H1 (cell line): ENCODE data around the gene SLC25A11. TPM values are rescaled to one million over a fixed set of nuclear protein-coding genes. Genes with fewer than 3 reads are reported as not detected.

Experiments used
- CTCF ChIA-PET: fragments of 300-600 bp; sonication (Branson Sonifier 250); formaldehyde crosslinking; loops from one replicate; lab custom pipeline; 2021; ENCODE audit not compliant: partially characterized antibody; lab: Charles Lee
- POLR2A ChIA-PET: fragments of 300-600 bp; sonication (Branson Sonifier 250); formaldehyde crosslinking; loops from one replicate; lab custom pipeline; 2021; ENCODE audit warnings: inconsistent platforms; ENCODE audit not compliant: partially characterized antibody; lab: Charles Lee
- DNase-seq, 2 experiments: peaks; one replicate each; pipeline versions ENCODE4 v3.0.0 to v3.0.0-alpha.2; 2010 to 2022; ENCODE audit warnings: low spot score in 2 of 2, low read depth in 1 of 2, mixed read lengths in 1 of 2
- FAIRE-seq: peaks from 2 replicates; lab custom pipeline; 2011; peaks lifted over from hg19 to GRCh38; lab: Jason Lieb, UNC
- H2AFZ ChIP-seq: 2 replicates; pipeline ENCODE4 v1.8.1; 2012; ENCODE audit warnings: low read length, inconsistent platforms
- H2AK5ac ChIP-seq: 2 replicates; pipeline ENCODE4 v1.6.1; 2013; ENCODE audit warnings: low read depth, low read length
- H2BK120ac ChIP-seq: replicated peaks from 2 replicates; pipeline ENCODE3; 2013; ENCODE audit warnings: low read depth, low read length, inconsistent platforms
- H2BK12ac ChIP-seq: 2 replicates; pipeline ENCODE4 v1.6.1; 2013; ENCODE audit warnings: low read depth, low read length
- H2BK15ac ChIP-seq: 2 replicates; pipeline ENCODE4 v1.6.1; 2013; ENCODE audit warnings: low read length
- H2BK20ac ChIP-seq: 2 replicates; pipeline ENCODE4 v1.6.1; 2013; ENCODE audit warnings: low read length
- H2BK5ac ChIP-seq: 2 replicates; pipeline ENCODE4 v1.6.1; 2013; ENCODE audit warnings: low read depth, low read length
- H3K14ac ChIP-seq: 2 replicates; pipeline ENCODE4 v1.6.1; 2013; ENCODE audit warnings: inconsistent platforms; ENCODE audit not compliant: insufficient read length
- H3K18ac ChIP-seq: 2 replicates; pipeline ENCODE4 v1.6.1; 2013; ENCODE audit warnings: low read length; ENCODE audit errors: extremely low read depth
- H3K23ac ChIP-seq: 2 replicates; pipeline ENCODE4 v1.6.1; 2013; ENCODE audit warnings: inconsistent platforms; ENCODE audit not compliant: insufficient read length
- H3K23me2 ChIP-seq: 2 replicates; pipeline ENCODE4 v1.6.1; 2013; ENCODE audit warnings: low read depth, low read length
- H3K27ac ChIP-seq: 2 replicates; pipeline ENCODE4 v1.6.1; 2011; ENCODE audit warnings: low read depth, low read length, inconsistent platforms
- H3K27me3 ChIP-seq, 4 experiments: replicated peaks in 1 of 4; 1 replicate in 1 of 4; 2 replicates in 3 of 4; pipeline versions ENCODE4 v1.6.1 to v1.8.1; 2011 to 2013; ENCODE audit warnings: low read length in 3 of 4, mild to moderate bottlenecking in 3 of 4, inconsistent platforms in 2 of 4, mixed read lengths in 2 of 4, moderate library complexity in 1 of 4; ENCODE audit not compliant: control insufficient read depth in 3 of 4, insufficient read depth in 3 of 4; ENCODE audit errors: extremely low read depth in 1 of 4
- H3K36me3 ChIP-seq, 4 experiments: 2 replicates each; pipeline versions ENCODE4 v1.6.1 to v1.8.1; 2011 to 2013; ENCODE audit warnings: mild to moderate bottlenecking in 4 of 4, low read length in 3 of 4, moderate library complexity in 2 of 4, control low read depth in 1 of 4, inconsistent platforms in 1 of 4; ENCODE audit not compliant: insufficient read depth in 4 of 4, control insufficient read depth in 2 of 4
- H3K4ac ChIP-seq: replicated peaks from 2 replicates; pipeline ENCODE3; 2013; ENCODE audit warnings: low read length, low read depth, mixed read lengths, inconsistent platforms; ENCODE audit not compliant: insufficient read length
- H3K4me1 ChIP-seq, 4 experiments: replicated peaks in 1 of 4; 1 replicate in 1 of 4; 2 replicates in 3 of 4; pipeline versions ENCODE4 v1.6.1 to v1.8.1; 2011 to 2013; ENCODE audit warnings: low read length in 3 of 4, inconsistent platforms in 2 of 4, mixed read lengths in 1 of 4; ENCODE audit not compliant: insufficient read depth in 4 of 4, control insufficient read depth in 3 of 4
- H3K4me2 ChIP-seq, 2 experiments: 2 replicates each; pipeline versions ENCODE4 v1.6.1 to v1.8.1; 2011 to 2013; ENCODE audit warnings: low read depth in 2 of 2, low read length in 2 of 2, control low read depth in 1 of 2, inconsistent platforms in 1 of 2, mild to moderate bottlenecking in 1 of 2; ENCODE audit not compliant: insufficient read depth in 1 of 2
- H3K4me3 ChIP-seq, 4 experiments: fragments of 200-600, 300-600 bp in 1 of 4; sonication (generic), shearing (Covaris generic), sonication (Bioruptor Twin) in 1 of 4; 2 replicates each; pipeline versions ENCODE4 v1.5.1 to v1.8.1; 2011 to 2016; ENCODE audit warnings: low read length in 4 of 4, low read depth in 3 of 4, control low read depth in 2 of 4, inconsistent platforms in 2 of 4, mild to moderate bottlenecking in 2 of 4, mixed read lengths in 1 of 4, moderate library complexity in 1 of 4; ENCODE audit not compliant: insufficient read depth in 2 of 4; ENCODE audit errors: extremely low read depth in 1 of 4
- H3K56ac ChIP-seq: replicated peaks from 2 replicates; pipeline ENCODE3; 2013; ENCODE audit warnings: low read depth, mild to moderate bottlenecking, mixed read lengths, low read length, inconsistent platforms; ENCODE audit not compliant: insufficient read length
- H3K79me1 ChIP-seq: 2 replicates; pipeline ENCODE4 v1.6.1; 2013; ENCODE audit warnings: low read depth, low read length, control low read depth
- H3K79me2 ChIP-seq, 2 experiments: 2 replicates each; pipeline versions ENCODE4 v1.6.1 to v1.8.1; 2012 to 2013; ENCODE audit warnings: low read length in 2 of 2, mild to moderate bottlenecking in 2 of 2, inconsistent platforms in 1 of 2; ENCODE audit not compliant: insufficient read depth in 2 of 2, control insufficient read depth in 1 of 2
- H3K9ac ChIP-seq, 4 experiments: replicated peaks in 1 of 4; 1 replicate in 1 of 4; 2 replicates in 3 of 4; pipeline versions ENCODE4 v1.6.1 to v1.8.1; 2011 to 2013; ENCODE audit warnings: low read depth in 3 of 4, low read length in 3 of 4, control low read depth in 2 of 4, mild to moderate bottlenecking in 2 of 4, moderate library complexity in 2 of 4, inconsistent platforms in 1 of 4; ENCODE audit errors: extremely low read depth in 1 of 4
- H3K9me3 ChIP-seq, 2 experiments: 2 replicates each; pipeline versions ENCODE4 v1.6.1 to v1.8.1; 2012 to 2013; ENCODE audit warnings: mild to moderate bottlenecking in 2 of 2, moderate library complexity in 2 of 2, control low read depth in 1 of 2, inconsistent platforms in 1 of 2, low read depth in 1 of 2, low read length in 1 of 2, mixed read lengths in 1 of 2; ENCODE audit not compliant: insufficient read depth in 2 of 2
- H4K20me1 ChIP-seq, 2 experiments: replicated peaks in 1 of 2; 2 replicates each; pipeline versions ENCODE3 to v1.8.1; 2011 to 2013; ENCODE audit warnings: inconsistent platforms in 2 of 2, low read length in 2 of 2, mild to moderate bottlenecking in 1 of 2; ENCODE audit not compliant: insufficient read depth in 2 of 2, control insufficient read depth in 1 of 2
- H4K5ac ChIP-seq: 2 replicates; pipeline ENCODE4 v1.6.1; 2013; ENCODE audit warnings: low read length, low read depth, mixed read lengths, inconsistent platforms; ENCODE audit not compliant: insufficient read length
- H4K8ac ChIP-seq: 2 replicates; pipeline ENCODE4 v1.8.0; 2013; ENCODE audit warnings: mild to moderate bottlenecking, moderate library complexity, low read length, inconsistent platforms; ENCODE audit not compliant: insufficient read depth; ENCODE audit errors: extremely low read depth
- H4K91ac ChIP-seq: replicated peaks from 2 replicates; pipeline ENCODE3; 2013; ENCODE audit warnings: low read length, mixed read lengths, inconsistent platforms; ENCODE audit not compliant: insufficient read length
- BRCA1 ChIP-seq: IDR thresholded peaks from 2 replicates; pipeline ENCODE4 v1.6.1; 2012; ENCODE audit warnings: low read depth, low read length, improper control_type of control experiment
- CBX5 ChIP-seq: fragments of 300-800, 300-1000 bp; sonication (generic); IDR thresholded peaks from 2 replicates; pipeline ENCODE4 v1.7.1; 2016; ENCODE audit warnings: antibody characterized with exemption, low read length, low read depth
- EZH2 ChIP-seq: fragments of 200-600 bp; sonication (generic); IDR thresholded peaks from 2 replicates; pipeline ENCODE4 v1.7.1; 2012; ENCODE audit warnings: low read depth, mild to moderate bottlenecking, moderate library complexity, low read length, inconsistent platforms; ENCODE audit not compliant: severe bottlenecking
- FOSL1 ChIP-seq: IDR thresholded peaks from 2 replicates; pipeline ENCODE4 v1.6.1; 2011; ENCODE audit warnings: mild to moderate bottlenecking, low read depth, low read length, moderate library complexity; ENCODE audit not compliant: insufficient read depth
- HDAC2 ChIP-seq, 2 experiments: fragments of 300-600 bp in 1 of 2; sonication (generic) in 1 of 2; IDR thresholded peaks; 2 replicates each; pipeline ENCODE4 v1.6.1; 2011 to 2012; ENCODE audit warnings: low read depth in 2 of 2, low read length in 2 of 2, mild to moderate bottlenecking in 2 of 2, moderate library complexity in 2 of 2, borderline replicate concordance in 1 of 2, inconsistent platforms in 1 of 2
- NRF1 ChIP-seq: IDR thresholded peaks from 2 replicates; pipeline ENCODE4 v1.6.1; 2011; ENCODE audit warnings: mild to moderate bottlenecking, low read depth, low read length, improper control_type of control experiment
- SIRT6 ChIP-seq: IDR thresholded peaks from one replicate; pipeline ENCODE4 v1.7.1; 2012; ENCODE audit warnings: low read length, inconsistent platforms
- TBP ChIP-seq: IDR thresholded peaks from 2 replicates; pipeline ENCODE4 v1.6.1; 2011; ENCODE audit warnings: low read depth, low read length, improper control_type of control experiment
- whole genome bisulfite sequencing, 2 experiments: shearing (Covaris generic) in 1 of 2; methylation state at CpG; one replicate each; pipeline versions ENCODE4 v1.1.6 to v1.1.7; 2013 to 2015; ENCODE audit warnings: low lambda C conversion rate in 2 of 2, mixed read lengths in 2 of 2, inconsistent platforms in 1 of 2, low coverage in 1 of 2, missing lambda C conversion rate in 1 of 2; ENCODE audit not compliant: insufficient replicate concordance in 2 of 2, insufficient coverage in 1 of 2, insufficient read length in 1 of 2; ENCODE audit errors: extremely low coverage in 1 of 2, missing lambda C conversion rate in 1 of 2; 5-methylcytosine and 5-hydroxymethylcytosine counted together
- polyA plus RNA-seq, 7 experiments: library from polyadenylated mRNA; depleted of rRNA in 3 of 7; stranded (reverse) in 5 of 7; unstranded in 2 of 7; fragments of >200 nt in 5 of 7; fragments of 200-250 nt in 2 of 7; gene quantifications; 1 replicate in 5 of 7; 2 replicates in 1 of 7; 4 replicates in 1 of 7; pipeline versions ENCODE4 v1.2.1 to v1.2.3, GENCODE V29; 2011 to 2013; ENCODE audit warnings: missing spikeins in 2 of 7, mixed read lengths in 2 of 7
- total RNA-seq: library from RNA; stranded (reverse); fragmentation: NEBNext Ultra II Directional; extraction: Animal tissue kit (Norgen Biotek cat#: 25700); gene quantifications from 2 replicates; pipeline ENCODE4 v1.2.1, GENCODE V29; 2021

The SLC25A11 gene
- total and polyA plus RNA-seq, 2 of the 8 experiments (the other 6 are each of a cell fraction or from before 2014, with no cell fraction given), result 55.9 to 97.0 TPM

DNA sequence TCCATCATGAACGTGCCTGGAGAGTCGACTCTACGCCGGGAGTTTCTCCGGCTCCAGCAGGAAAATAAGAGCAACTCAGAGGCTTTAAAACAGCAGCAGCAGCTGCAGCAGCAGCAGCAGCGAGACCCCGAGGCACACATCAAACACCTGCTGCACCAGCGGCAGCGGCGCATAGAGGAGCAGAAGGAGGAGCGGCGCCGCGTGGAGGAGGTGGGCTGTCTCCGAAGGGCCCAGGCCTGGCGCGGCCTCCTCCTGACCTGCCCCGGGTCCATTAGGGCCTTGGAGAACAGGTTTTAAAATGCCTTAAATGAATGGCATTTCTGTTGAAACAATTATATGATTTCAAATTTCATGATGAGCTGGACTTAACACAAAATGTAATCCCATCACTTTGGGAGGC, 52.3 kb downstream of the SLC25A11 start:
- DNase-seq (no peak), FAIRE-seq (no peak)
- no peak overlapping the region for H2AK5ac ChIP-seq
- no peak overlapping the region for H3K4me2 ChIP-seq
- no peak overlapping the region for H3K18ac ChIP-seq
- H2BK5ac ChIP-seq, result no peak overlapping the region
- H3K4me3 ChIP-seq, result no peak overlapping the region
- no peaks in the 10 kb centered on the region for H3K79me2 ChIP-seq
- no peaks in the 10 kb centered on the region for H3K4me1 ChIP-seq
- H4K8ac ChIP-seq, result no peak overlapping the region
- CTCF ChIA-PET, result interaction anchor here (0.8 to 5.2 kb wide), 13 partner anchors 12 to 436 kb away, joined by 3 to 24 read pairs (median 4); partner anchors contain the start of genes ARRB2, C17orf107, CHRNE and GLTPD2
- no peaks in the 10 kb centered on the region for H3K23me2 ChIP-seq
- H3K79me1 ChIP-seq, result no peaks in the 10 kb centered on the region
- H4K91ac ChIP-seq, result no peak overlapping the region
- 92% methylated on average over 18 of the region's 18 CpGs; no CpG with 5 or more reads in 1 of the 2 experiments for WGBS, 2 experiments
- H3K14ac ChIP-seq, result no peak overlapping the region
- no peak overlapping the region for H2AFZ ChIP-seq
- H2BK15ac ChIP-seq, result no peak overlapping the region
- H2BK12ac ChIP-seq, result no peak overlapping the region
- H3K9me3 ChIP-seq, result no peaks in the 10 kb centered on the region
- peaks cover 10 to 52% (median 32%) of the 10 kb centered on the region in 4 experiments for H3K36me3 ChIP-seq
- no peak overlapping the region for H2BK20ac ChIP-seq
- no peak overlapping the region for H3K56ac ChIP-seq
- H3K27me3 ChIP-seq, result no peaks in the 10 kb centered on the region
- H3K27ac ChIP-seq, result no peak overlapping the region
- H4K5ac ChIP-seq, result no peak overlapping the region
- no peak overlapping the region for H2BK120ac ChIP-seq
- H3K4ac ChIP-seq, result no peak overlapping the region
- peaks cover 0 to 2% of the 10 kb centered on the region in 2 experiments for H4K20me1 ChIP-seq
- POLR2A ChIA-PET, result interaction anchor here (0.6 to 1.3 kb wide), 2 partner anchors 61 to 72 kb away, joined by 3 to 4 read pairs; no protein-coding TSS in a partner anchor
- no peak overlapping the region for H3K9ac ChIP-seq
- H3K23ac ChIP-seq, result no peak overlapping the region
- TF ChIP-seq NRF1 (no peak), EZH2 (no peak), BRCA1 (no peak), SIRT6 (no peak), TBP (no peak), HDAC2 (IDR thresholded peaks at IDR 0.05; ENCODE audit: borderline replicate concordance in 1 of 2, low read depth in 2 of 2, low read length in 2 of 2) (no peak), CBX5 (no peak), FOSL1 (no peak)
